CD8-positive, alpha-beta memory T cell (primary cell): ENCODE measurements around the gene MAGEA12. TPM values are rescaled to one million over a fixed set of nuclear protein-coding genes. Genes with fewer than 3 reads are reported as not detected.
A peak's percentile ranks its signal among the peaks of the same experiment; 100 is the strongest.
"Not testable (repeated sequence)": the region's sequence is repeated elsewhere in the genome, so short reads cannot be mapped to it uniquely, and the experiment has no call there.

ENCODE experiments used
- CTCF ChIA-PET: fragments of 350-600 bp; sonication (Branson Sonifier 250); formaldehyde crosslinking; loops from one replicate; lab custom pipeline; 2021; ENCODE audit warnings: antibody characterized with exemption; lab: Charles Lee
- POLR2A ChIA-PET: fragments of 350-600 bp; sonication (Branson Sonifier 250); formaldehyde crosslinking; loops from one replicate; lab custom pipeline; 2021; ENCODE audit warnings: antibody characterized with exemption; lab: Charles Lee
- DNase-seq, 5 donors: peaks; one replicate each; pipeline versions ENCODE4 v3.0.0 to v3.0.0-alpha.2; 2020 to 2022; ENCODE audit warnings: mixed read lengths in 1 of 5
- H3K27ac ChIP-seq: one replicate; pipeline ENCODE4 v1.7.0; 2013; ENCODE audit warnings: low read depth, mild to moderate bottlenecking, low read length, moderate library complexity
- H3K27me3 ChIP-seq: 2 replicates; pipeline ENCODE4 v1.7.0; 2013; ENCODE audit warnings: low read length, mild to moderate bottlenecking; ENCODE audit not compliant: insufficient read depth, poor library complexity, severe bottlenecking
- H3K36me3 ChIP-seq: 2 replicates; pipeline ENCODE4 v1.7.0; 2013; ENCODE audit warnings: mild to moderate bottlenecking, low read length, moderate library complexity; ENCODE audit not compliant: insufficient read depth
- H3K4me1 ChIP-seq: 2 replicates; pipeline ENCODE4 v1.7.0; 2013; ENCODE audit warnings: mild to moderate bottlenecking, low read length, moderate library complexity; ENCODE audit not compliant: insufficient read depth
- H3K4me3 ChIP-seq: 2 replicates; pipeline ENCODE4 v1.7.0; 2013; ENCODE audit warnings: mild to moderate bottlenecking, low read length
- H3K9me3 ChIP-seq: 2 replicates; pipeline ENCODE4 v1.7.0; 2013; ENCODE audit warnings: mild to moderate bottlenecking, low read length
- H3K27ac Mint-ChIP-seq, 8 donors: one replicate each; pipeline ENCODE4 v1.8.0; 2020 to 2021; ENCODE audit warnings: mixed read lengths in 8 of 8, mild to moderate bottlenecking in 6 of 8, inconsistent platforms in 3 of 8, moderate library complexity in 3 of 8
- H3K27me3 Mint-ChIP-seq, 2 donors: one replicate each; pipeline ENCODE4 v1.8.0; 2020 to 2021; ENCODE audit warnings: mixed read lengths in 2 of 2, mild to moderate bottlenecking in 1 of 2, moderate library complexity in 1 of 2
- H3K36me3 Mint-ChIP-seq, 3 donors: one replicate each; pipeline ENCODE4 v1.8.0; 2020 to 2021; ENCODE audit warnings: mixed read lengths in 3 of 3, inconsistent platforms in 1 of 3, mild to moderate bottlenecking in 1 of 3
- H3K4me1 Mint-ChIP-seq, 3 donors: one replicate each; pipeline ENCODE4 v1.8.0; 2020 to 2021; ENCODE audit warnings: mixed read lengths in 3 of 3, inconsistent platforms in 1 of 3, mild to moderate bottlenecking in 1 of 3
- H3K4me3 Mint-ChIP-seq, 7 donors: one replicate each; pipeline ENCODE4 v1.8.0; 2020 to 2021; ENCODE audit warnings: mixed read lengths in 7 of 7, mild to moderate bottlenecking in 6 of 7, moderate library complexity in 4 of 7, inconsistent platforms in 2 of 7
- H3K9me3 Mint-ChIP-seq, 5 donors: one replicate each; pipeline ENCODE4 v1.8.0; 2020 to 2022; ENCODE audit warnings: mixed read lengths in 5 of 5, mild to moderate bottlenecking in 3 of 5, moderate library complexity in 2 of 5, inconsistent platforms in 1 of 5
- polyA plus RNA-seq: library from polyadenylated mRNA; unstranded; fragments of 300-500 nt; fragmentation: Illumina TruSeq; gene quantifications from one replicate; pipeline ENCODE4 v1.2.3, GENCODE V29; 2021
- total RNA-seq, 2 experiments: library from RNA; stranded (reverse); gene quantifications; one replicate each; pipeline ENCODE4 v1.2.3, GENCODE V29; 2021

MAGEA12 gene
- total RNA-seq (not detected), polyA plus RNA-seq (not detected)

GRCh38 chrX:152733261-152733975, at the start of gene MAGEA12, which contains the start of gene CSAG1:
Gene MAGEA12, plus strand, starts transcription at chrX:152733757. Its CDS starts 2,405 bp downstream, at chrX:152736162.
Gene CSAG1, minus strand, starts transcription at chrX:152733721. Its CDS starts 1,261 bp downstream, at chrX:152732460.
- POLR2A ChIA-PET: no interaction called here
- CTCF ChIA-PET: no interaction called here
- no peak within 1 kb of the TSS for H3K4me3 ChIP-seq

GRCh38 chrX:152697952-152698931, 35.3 kb upstream of the MAGEA12 start, which contains the start of gene MAGEA3:
Gene MAGEA3, plus strand, starts transcription at chrX:152698794. Its CDS starts 2,039 bp downstream, at chrX:152700833.
- H3K4me3 ChIP-seq, POLR2A ChIA-PET, H3K27ac Mint-ChIP-seq, H3K27me3 ChIP-seq, H3K4me1 ChIP-seq, H3K36me3 ChIP-seq, H3K27me3 Mint-ChIP-seq, H3K36me3 Mint-ChIP-seq, H3K27ac ChIP-seq, H3K4me3 Mint-ChIP-seq, H3K9me3 ChIP-seq, CTCF ChIA-PET, H3K9me3 Mint-ChIP-seq, DNase-seq, H3K4me1 Mint-ChIP-seq: not testable (repeated sequence)

More at GRCh38 chrX:152733261-152733975, at the start of gene MAGEA12, which contains the start of gene CSAG1:
- Mint-ChIP-seq H3K36me3 (no peaks in the 10 kb centered on the region), H3K27ac (no peak within 1 kb of the TSS), H3K27me3 (peaks cover 0 to 1% of the 10 kb centered on the region in 2 donors), H3K9me3 (no peaks in the 10 kb centered on the region), H3K4me3 (no peak within 1 kb of the TSS), H3K4me1 (no peaks in the 10 kb centered on the region)
- peak within 1 kb of the TSS; percentile 38 for H3K27ac ChIP-seq
- DNase-seq: no peak
- no peaks in the 10 kb centered on the region for H3K4me1 ChIP-seq
- H3K27me3 ChIP-seq: no peaks in the 10 kb centered on the region
- no peaks in the 10 kb centered on the region for H3K36me3 ChIP-seq
- H3K9me3 ChIP-seq: no peaks in the 10 kb centered on the region

- not testable (repeated sequence) for H3K36me3 Mint-ChIP-seq
These were observed 33.2 kb upstream of the MAGEA12 start for GRCh38 chrX:152700390-152700789.

GRCh38 chrX:152706500-152706899, 27.1 kb upstream of the MAGEA12 start:
- H3K27me3 ChIP-seq, H3K4me3 ChIP-seq, POLR2A ChIA-PET, H3K4me1 ChIP-seq, H3K9me3 ChIP-seq, H3K4me3 Mint-ChIP-seq, H3K36me3 ChIP-seq, H3K27me3 Mint-ChIP-seq, H3K9me3 Mint-ChIP-seq, H3K27ac ChIP-seq, H3K36me3 Mint-ChIP-seq, H3K27ac Mint-ChIP-seq, CTCF ChIA-PET, DNase-seq, H3K4me1 Mint-ChIP-seq: not testable (repeated sequence)

More at GRCh38 chrX:152700390-152700789, 33.2 kb upstream of the MAGEA12 start:
- H3K27me3 Mint-ChIP-seq, H3K27me3 ChIP-seq, H3K36me3 ChIP-seq, H3K4me3 ChIP-seq, H3K9me3 Mint-ChIP-seq, H3K4me1 Mint-ChIP-seq, H3K4me3 Mint-ChIP-seq, H3K9me3 ChIP-seq, H3K27ac Mint-ChIP-seq, CTCF ChIA-PET, POLR2A ChIA-PET, H3K27ac ChIP-seq, H3K4me1 ChIP-seq: not testable (repeated sequence)
- DNase-seq: peak in 1 of 5 donors; percentile 8

- H3K4me3 ChIP-seq, H3K4me1 Mint-ChIP-seq, CTCF ChIA-PET, H3K27ac ChIP-seq, POLR2A ChIA-PET, H3K27me3 ChIP-seq, H3K36me3 ChIP-seq, H3K27ac Mint-ChIP-seq, H3K36me3 Mint-ChIP-seq, H3K9me3 Mint-ChIP-seq, H3K9me3 ChIP-seq, DNase-seq, H3K27me3 Mint-ChIP-seq, H3K4me1 ChIP-seq, H3K4me3 Mint-ChIP-seq: not testable (repeated sequence)
These were observed 24.4 kb upstream of the MAGEA12 start, which contains the start of gene CSAG2 for GRCh38 chrX:152709173-152709572. Gene CSAG2, minus strand, starts transcription at chrX:152709273. Its CDS starts 161 bp downstream, at chrX:152709112.

GRCh38 chrX:152713195-152713594, 20.4 kb upstream of the MAGEA12 start:
- H3K36me3 ChIP-seq, H3K4me1 ChIP-seq, H3K27ac Mint-ChIP-seq, H3K27me3 Mint-ChIP-seq, H3K4me3 Mint-ChIP-seq, H3K4me1 Mint-ChIP-seq, H3K27ac ChIP-seq, H3K9me3 ChIP-seq, POLR2A ChIA-PET, H3K27me3 ChIP-seq, DNase-seq, CTCF ChIA-PET, H3K9me3 Mint-ChIP-seq, H3K4me3 ChIP-seq, H3K36me3 Mint-ChIP-seq: not testable (repeated sequence)

GRCh38 chrX:152713815-152714787, 19.5 kb upstream of the MAGEA12 start, which contains the start of gene MAGEA2B:
Gene MAGEA2B, plus strand, starts transcription at chrX:152714628. Its CDS starts 2,479 bp downstream, at chrX:152717107.
- H3K4me1 ChIP-seq, H3K9me3 ChIP-seq, H3K27ac Mint-ChIP-seq, H3K27ac ChIP-seq, H3K36me3 ChIP-seq, H3K4me3 Mint-ChIP-seq, H3K4me1 Mint-ChIP-seq, H3K4me3 ChIP-seq, DNase-seq, POLR2A ChIA-PET, H3K27me3 ChIP-seq, H3K9me3 Mint-ChIP-seq, H3K27me3 Mint-ChIP-seq, CTCF ChIA-PET, H3K36me3 Mint-ChIP-seq: not testable (repeated sequence)
